Left cardiac atrium (tissue), 4 donors: Measurements from ENCODE around the gene CDH8. TPM values are rescaled to one million over a fixed set of nuclear protein-coding genes. Genes with fewer than 3 reads are reported as not detected.

ENCODE experiments used
- ATAC-seq, 2 donors: fragments of 200-7000 bp; cut with Tn5 transposase; one replicate each; pipeline ENCODE4 v1.9.1; 2020; ENCODE audit warnings: mild to moderate bottlenecking in 2 of 2, moderate library complexity in 2 of 2
- DNase-seq: peaks from one replicate; pipeline ENCODE4 v3.0.0-alpha.2; 2020
- intact Hi-C, 2 donors: fragments of 100-400 bp; cut with DNase I; formaldehyde crosslinking; loops; one replicate each; pipeline versions ENCODE4 v1.14.1 to v1.15.1; 2022 to 2023
- total RNA-seq, 2 donors: library from RNA; stranded (reverse); fragmentation: NEBNext Ultra II Directional; extraction: Animal tissue kit (Norgen Biotek cat#: 25700); gene quantifications; one replicate each; pipeline ENCODE4 v1.2.1, GENCODE V29; 2021
- donor health status: DM: no; HTN: yes; CAD: no.
- donor health status: DM: no; HTN: yes; CAD: no; lungs with severe emphysema.
- donor health status: DM: yes; HTN: yes; CAD: no.
- donor health status: Dilated cardiomyopathy.

The CDH8 gene
- total RNA-seq, 2 donors from 2014 or later: 0.39 TPM; not detected in 1

GRCh38 chr16:62034231-62035114 is 1.8 kb downstream of the CDH8 start:
- DNase-seq (no peak), ATAC-seq (no peak)
- intact Hi-C loops: no loop called here

GRCh38 chr16:62033065-62033464 is 3.2 kb downstream of the CDH8 start:
- intact Hi-C loops: no loop called here

GRCh38 chr16:62029947-62030346 is 6.3 kb downstream of the CDH8 start:
- ATAC-seq: no peak
- no peak for DNase-seq
- intact Hi-C loops: no loop called here

More at GRCh38 chr16:62033065-62033464, 3.2 kb downstream of the CDH8 start:
- ATAC-seq: no peak
- DNase-seq: no peak

- ATAC-seq (no peak), DNase-seq (no peak)
- intact Hi-C loops: no loop called here
Measured at GRCh38 chr16:62022688-62023087, 13.6 kb downstream of the CDH8 start.

- no peak for ATAC-seq
- intact Hi-C loops: no loop called here
Measured at GRCh38 chr16:62021161-62021581, 15.1 kb downstream of the CDH8 start.

GRCh38 chr16:62020681-62021080 is 15.6 kb downstream of the CDH8 start:
- no peak for DNase-seq
- no peak for ATAC-seq
- intact Hi-C loops: no loop called here

More at GRCh38 chr16:62021161-62021581, 15.1 kb downstream of the CDH8 start:
- DNase-seq: no peak

GRCh38 chr16:62019851-62020250 is 16.4 kb downstream of the CDH8 start:
- no peak for ATAC-seq
- intact Hi-C loops: no loop called here
- DNase-seq: no peak

- no peak for DNase-seq
- no peak for ATAC-seq
- intact Hi-C loops: no loop called here
Measured at GRCh38 chr16:62018301-62019060, 17.8 kb downstream of the CDH8 start.

- intact Hi-C loops: no loop called here
- ATAC-seq: no peak
Measured at GRCh38 chr16:62014319-62014923, 21.8 kb downstream of the CDH8 start.

GRCh38 chr16:62010186-62010585 is 26.1 kb downstream of the CDH8 start:
- intact Hi-C loops: no loop called here

More at GRCh38 chr16:62014319-62014923, 21.8 kb downstream of the CDH8 start:
- DNase-seq: no peak

GRCh38 chr16:61998460-61998859 is 37.8 kb downstream of the CDH8 start:
- DNase-seq: no peak
- intact Hi-C loops: no loop called here
- ATAC-seq: no peak

More at GRCh38 chr16:62010186-62010585, 26.1 kb downstream of the CDH8 start:
- DNase-seq (no peak), ATAC-seq (no peak)

GRCh38 chr16:61993108-61993507 is 43.1 kb downstream of the CDH8 start:
- intact Hi-C loops: no loop called here
- DNase-seq: no peak
- no peak for ATAC-seq

- intact Hi-C loops: no loop called here
- DNase-seq: no peak
- ATAC-seq: no peak
Measured at GRCh38 chr16:61987474-61988012, 48.7 kb downstream of the CDH8 start.

- intact Hi-C loops: no loop called here
- DNase-seq (no peak), ATAC-seq (no peak)
Measured at GRCh38 chr16:61969077-61969382, 67.2 kb downstream of the CDH8 start.

GRCh38 chr16:61968242-61969076 is 67.8 kb downstream of the CDH8 start:
- DNase-seq: no peak
- intact Hi-C loops: no loop called here
- no peak for ATAC-seq

GRCh38 chr16:61957075-61957855 is 79.0 kb downstream of the CDH8 start:
- ATAC-seq (no peak), DNase-seq (no peak)
- intact Hi-C loops: no loop called here

- ATAC-seq: no peak
Measured at GRCh38 chr16:61952841-61953240, 83.4 kb downstream of the CDH8 start.

GRCh38 chr16:61948414-61948813 is 87.8 kb downstream of the CDH8 start:
- intact Hi-C loops: no loop called here
- ATAC-seq (no peak), DNase-seq (no peak)

More at GRCh38 chr16:61952841-61953240, 83.4 kb downstream of the CDH8 start:
- intact Hi-C loops: no loop called here
- no peak for DNase-seq
